HEK293 (cell line): ENCODE measurements around the gene AP2A1.

Source experiments
- KLF10 ChIP-seq: fragments of 450-650 bp; IDR thresholded peaks from 2 replicates; pipeline ENCODE4 v1.5.1; 2018; ENCODE audit warnings: missing biosample characterization, mild to moderate bottlenecking, missing genetic modification characterization
- ZBTB8A ChIP-seq: fragments of 450-650 bp; formaldehyde crosslinking; IDR thresholded peaks from 2 replicates; pipeline ENCODE4 v1.5.1; 2016; ENCODE audit warnings: missing biosample characterization, missing genetic modification characterization
- ZNF302 ChIP-seq: fragments of 450-650 bp; formaldehyde crosslinking; IDR thresholded peaks from 2 replicates; pipeline ENCODE4 v1.5.1; 2016; ENCODE audit warnings: missing biosample characterization, missing genetic modification characterization, low read depth
- ZNF629 ChIP-seq: fragments of 450-650 bp; formaldehyde crosslinking; IDR thresholded peaks from 2 replicates; pipeline ENCODE4 v1.5.1; 2017; ENCODE audit warnings: missing biosample characterization, missing genetic modification characterization
- TF ChIP-seq, protein P1 (sequence below): fragments of 450-650 bp; formaldehyde crosslinking; IDR thresholded peaks from 2 replicates; pipeline ENCODE4 v1.5.1; 2016; ENCODE audit warnings: missing biosample characterization, missing genetic modification characterization

DNA sequence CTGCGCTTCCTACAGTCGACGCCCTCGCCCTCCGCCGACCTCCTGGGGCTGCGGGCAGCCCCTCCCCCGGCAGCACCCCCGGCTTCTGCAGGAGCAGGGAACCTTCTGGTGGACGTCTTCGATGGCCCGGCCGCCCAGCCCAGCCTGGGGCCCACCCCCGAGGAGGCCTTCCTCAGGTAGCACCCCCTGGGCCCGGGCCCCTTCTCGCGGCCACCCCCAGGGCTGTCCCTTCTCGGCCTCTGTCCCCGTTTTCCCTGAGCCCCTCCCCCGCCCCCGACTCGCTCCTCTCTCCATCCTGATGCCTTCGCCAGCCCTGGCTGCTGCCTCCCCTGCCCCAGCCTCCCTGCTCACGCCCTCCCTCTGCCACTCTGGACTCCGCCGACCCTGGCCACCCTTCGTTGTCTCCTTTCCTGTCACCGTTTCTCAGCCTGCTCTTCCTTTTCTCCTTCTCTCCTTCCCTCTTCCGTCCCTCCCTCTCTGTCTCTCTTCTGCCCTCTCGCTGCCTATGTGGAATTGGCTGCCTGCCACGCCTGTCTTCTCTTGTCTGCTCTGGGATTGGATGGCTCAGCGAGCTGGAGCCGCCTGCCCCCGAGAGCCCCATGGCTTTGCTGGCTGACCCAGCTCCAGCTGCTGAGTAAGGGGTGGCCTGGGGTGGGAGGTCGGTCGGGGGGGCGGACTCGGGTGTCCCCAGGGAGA is 35.3 kb downstream of the AP2A1 start:
- no peak for TF ChIP-seq ZBTB8A (tag by site-specific recombination)
- TF ChIP-seq ZNF302 (tag by site-specific recombination), result no peak
- TF ChIP-seq ZNF629 (tag by site-specific recombination), result no peak
- TF ChIP-seq KLF10 (tag by site-specific recombination), result no peak
- TF ChIP-seq, protein P1, sequence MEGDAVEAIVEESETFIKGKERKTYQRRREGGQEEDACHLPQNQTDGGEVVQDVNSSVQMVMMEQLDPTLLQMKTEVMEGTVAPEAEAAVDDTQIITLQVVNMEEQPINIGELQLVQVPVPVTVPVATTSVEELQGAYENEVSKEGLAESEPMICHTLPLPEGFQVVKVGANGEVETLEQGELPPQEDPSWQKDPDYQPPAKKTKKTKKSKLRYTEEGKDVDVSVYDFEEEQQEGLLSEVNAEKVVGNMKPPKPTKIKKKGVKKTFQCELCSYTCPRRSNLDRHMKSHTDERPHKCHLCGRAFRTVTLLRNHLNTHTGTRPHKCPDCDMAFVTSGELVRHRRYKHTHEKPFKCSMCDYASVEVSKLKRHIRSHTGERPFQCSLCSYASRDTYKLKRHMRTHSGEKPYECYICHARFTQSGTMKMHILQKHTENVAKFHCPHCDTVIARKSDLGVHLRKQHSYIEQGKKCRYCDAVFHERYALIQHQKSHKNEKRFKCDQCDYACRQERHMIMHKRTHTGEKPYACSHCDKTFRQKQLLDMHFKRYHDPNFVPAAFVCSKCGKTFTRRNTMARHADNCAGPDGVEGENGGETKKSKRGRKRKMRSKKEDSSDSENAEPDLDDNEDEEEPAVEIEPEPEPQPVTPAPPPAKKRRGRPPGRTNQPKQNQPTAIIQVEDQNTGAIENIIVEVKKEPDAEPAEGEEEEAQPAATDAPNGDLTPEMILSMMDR (tag by site-specific recombination), result peak; percentile 60
